GM12878 (cell line): ENCODE measurements around the gene GGACT. TPM values are rescaled to one million over a fixed set of nuclear protein-coding genes. Genes with fewer than 3 reads are reported as not detected.

Experiments
- ATAC-seq: fragments of 200-7000 bp; cut with Tn5 transposase; 3 replicates; pipeline ENCODE4 v1.9.1; 2020; ENCODE audit warnings: mild to moderate bottlenecking, moderate library complexity
- BruUV-seq: library from RNA; stranded (reverse); fragments of 400-500 nt; replicated peaks from 2 replicates; lab custom pipeline; 2021; lab: Mats Ljungman, UMichigan
- CTCF ChIA-PET: fragments of 300-600 bp; sonication (Branson Sonifier 250); formaldehyde crosslinking; extraction: SDS; loops from one replicate; lab custom pipeline; 2021; ENCODE audit warnings: inconsistent platforms; lab: Yijun Ruan, JAX
- POLR2A ChIA-PET: fragments of 350-600 bp; formaldehyde crosslinking; extraction: SDS; loops from one replicate; lab custom pipeline; 2021; ENCODE audit warnings: inconsistent platforms; lab: Charles Lee
- RAD21 ChIA-PET: fragments of 300-600 bp; sonication (Branson Sonifier 250); formaldehyde crosslinking; loops from one replicate; lab custom pipeline; 2023; ENCODE audit warnings: antibody characterized with exemption; ENCODE audit not compliant: unreplicated experiment; lab: Charles Lee
- SMC1A ChIA-PET: fragments of 300-600 bp; sonication (Branson Sonifier 250); formaldehyde crosslinking; loops from one replicate; lab custom pipeline; 2023; ENCODE audit not compliant: unreplicated experiment, uncharacterized antibody; lab: Charles Lee
- DNase-seq: peaks from one replicate; pipeline ENCODE4 v3.0.0-alpha.2; 2011; ENCODE audit warnings: low read depth, low spot score
- FAIRE-seq: peaks from 3 replicates; lab custom pipeline; 2011; peaks lifted over from hg19 to GRCh38; lab: Jason Lieb, UNC
- H2AFZ ChIP-seq: 2 replicates; pipeline ENCODE4 v1.6.0; 2011; ENCODE audit warnings: low read depth, low read length, control low read depth; ENCODE audit not compliant: control insufficient read depth
- H3K27ac ChIP-seq: 2 replicates; pipeline ENCODE4 v1.5.1; 2011; ENCODE audit warnings: control low read depth; ENCODE audit not compliant: control insufficient read depth, insufficient read depth
- H3K27me3 ChIP-seq, 2 experiments: replicated peaks in 1 of 2; 2 replicates each; pipeline versions ENCODE4 v1.6.0 to v1.6.1; 2011; ENCODE audit warnings: low read length in 1 of 2; ENCODE audit not compliant: control insufficient read depth in 2 of 2, insufficient read depth in 2 of 2
- H3K36me3 ChIP-seq, 2 experiments: 2 replicates each; pipeline ENCODE4 v1.5.1; 2011; ENCODE audit warnings: low read length in 1 of 2; ENCODE audit not compliant: control insufficient read depth in 2 of 2, insufficient read depth in 2 of 2
- H3K4me1 ChIP-seq: 2 replicates; pipeline ENCODE4 v1.6.1; 2011; ENCODE audit warnings: mild to moderate bottlenecking, low read length, moderate library complexity, mixed read lengths; ENCODE audit not compliant: control insufficient read depth, insufficient read depth
- H3K4me2 ChIP-seq: 2 replicates; pipeline ENCODE4 v1.6.0; 2011; ENCODE audit warnings: control low read depth; ENCODE audit not compliant: control insufficient read depth, insufficient read depth
- H3K4me3 ChIP-seq: fragments of 200-600 bp; sonication (generic); 2 replicates; pipeline ENCODE4 v1.5.1; 2016
- H3K79me2 ChIP-seq: 2 replicates; pipeline ENCODE4 v1.6.0; 2011; ENCODE audit warnings: low read length; ENCODE audit not compliant: control insufficient read depth, insufficient read depth
- H3K9ac ChIP-seq: 2 replicates; pipeline ENCODE4 v1.8.0; 2011; ENCODE audit warnings: low read length, control low read depth, mixed read lengths; ENCODE audit not compliant: control insufficient read depth, insufficient read depth
- H3K9me3 ChIP-seq: replicated peaks from 3 replicates; pipeline ENCODE4 v1.5.1; 2011; ENCODE audit warnings: mild to moderate bottlenecking, low read length; ENCODE audit not compliant: control insufficient read depth, insufficient read depth
- H4K20me1 ChIP-seq: 2 replicates; pipeline ENCODE4 v1.6.0; 2011; ENCODE audit not compliant: control insufficient read depth, insufficient read depth
- CBX5 ChIP-seq: sonication (generic); IDR thresholded peaks from 2 replicates; pipeline ENCODE4 v1.6.1; 2016; ENCODE audit warnings: low read depth, moderate library complexity, mild to moderate bottlenecking, inconsistent platforms
- SUZ12 ChIP-seq: fragments of 200-600 bp; sonication (generic); IDR thresholded peaks from one replicate; pipeline ENCODE4 v1.6.1; 2018; ENCODE audit warnings: antibody characterized with exemption, mild to moderate bottlenecking; ENCODE audit not compliant: unreplicated experiment
- WGBS: methylation state at CpG from one replicate; pipeline ENCODE4 v1.1.6; 2016; ENCODE audit warnings: low lambda C conversion rate; ENCODE audit not compliant: insufficient replicate concordance, insufficient coverage; ENCODE audit errors: missing lambda C conversion rate; 5-methylcytosine and 5-hydroxymethylcytosine counted together
- in situ Hi-C: fragments of 300-500 bp; cut with MboI; formaldehyde crosslinking; loops from 9 replicates; pipeline ENCODE4 v1.14.3; 2018; ENCODE audit warnings: mixed read lengths
- intact Hi-C: fragments of 100-400 bp; cut with micrococcal nuclease; formaldehyde crosslinking; loops from one replicate; pipeline ENCODE4 v1.14.2; 2022; ENCODE audit not compliant: unreplicated experiment
- polyA plus RNA-seq, 11 experiments: library from polyadenylated mRNA; depleted of rRNA in 4 of 11; unstranded in 6 of 11; stranded (reverse) in 5 of 11; fragments of >200 nt; fragmentation: Nextera tagmentation in 4 of 11; fragmentation: Illumina TruSeq in 1 of 11; extraction: Ambion mirVana in 4 of 11; extraction: Trizol in 1 of 11; gene quantifications; 1 replicate in 1 of 11; 2 replicates in 10 of 11; pipeline versions ENCODE4 v1.2.1 to v1.2.3, GENCODE V29; 2011 to 2016; ENCODE audit warnings: inconsistent platforms in 2 of 11, missing spikeins in 2 of 11, low read depth in 1 of 11
- total RNA-seq, 4 experiments: library from RNA; depleted of rRNA in 3 of 4; stranded (reverse); fragments of >200 nt in 3 of 4; fragmentation: Illumina TruSeq in 1 of 4; extraction: Trizol in 1 of 4; gene quantifications; 2 replicates each; pipeline versions ENCODE4 v1.2.1 to v1.2.3, GENCODE V29; 2013 to 2021
- TF ChIP-seq, protein P1 (sequence below): fragments of 450-650 bp; IDR thresholded peaks from 2 replicates; pipeline ENCODE4 v1.6.1; 2016; ENCODE audit warnings: mild to moderate bottlenecking
- TF ChIP-seq, protein P2 (sequence below): IDR thresholded peaks from 2 replicates; pipeline ENCODE4 v1.6.1; 2011; ENCODE audit warnings: borderline replicate concordance, low read depth, mild to moderate bottlenecking, moderate library complexity, low read length; ENCODE audit not compliant: insufficient read depth, poor library complexity, severe bottlenecking
- TF ChIP-seq, protein P3 (sequence below): IDR thresholded peaks from 2 replicates; pipeline ENCODE4 v1.6.1; 2012; ENCODE audit warnings: low read length, inconsistent platforms

GGACT gene
- total and polyA plus RNA-seq, 10 of the 15 experiments (the other 5 are each of a cell fraction or from before 2014, with no cell fraction given): 0.61 to 8.8 (median 4.2) TPM

- Histone ChIP-seq H3K4me3 (no peak overlapping the region), H3K9ac (no peak overlapping the region), H3K36me3 (peaks cover 0 to 2% of the 10 kb centered on the region in 2 experiments; a peak in 1 of 4 replicates), H3K9me3 (no peaks in the 10 kb centered on the region), H3K79me2 (no peaks in the 10 kb centered on the region), H3K27ac (no peak overlapping the region), H3K4me1 (peaks cover 4% of the 10 kb centered on the region; the same call in 1 of the 2 replicates), H3K4me2 (no peak overlapping the region), H3K27me3 (no peaks in the 10 kb centered on the region), H4K20me1 (no peaks in the 10 kb centered on the region), H2AFZ (no peak overlapping the region)
- ChIA-PET POLR2A (no interaction called here), RAD21 (no interaction called here), SMC1A (no interaction called here), CTCF (no interaction called here)
- no TSS peak for BruUV-seq
- no peak for ATAC-seq
- TF ChIP-seq, protein P1, sequence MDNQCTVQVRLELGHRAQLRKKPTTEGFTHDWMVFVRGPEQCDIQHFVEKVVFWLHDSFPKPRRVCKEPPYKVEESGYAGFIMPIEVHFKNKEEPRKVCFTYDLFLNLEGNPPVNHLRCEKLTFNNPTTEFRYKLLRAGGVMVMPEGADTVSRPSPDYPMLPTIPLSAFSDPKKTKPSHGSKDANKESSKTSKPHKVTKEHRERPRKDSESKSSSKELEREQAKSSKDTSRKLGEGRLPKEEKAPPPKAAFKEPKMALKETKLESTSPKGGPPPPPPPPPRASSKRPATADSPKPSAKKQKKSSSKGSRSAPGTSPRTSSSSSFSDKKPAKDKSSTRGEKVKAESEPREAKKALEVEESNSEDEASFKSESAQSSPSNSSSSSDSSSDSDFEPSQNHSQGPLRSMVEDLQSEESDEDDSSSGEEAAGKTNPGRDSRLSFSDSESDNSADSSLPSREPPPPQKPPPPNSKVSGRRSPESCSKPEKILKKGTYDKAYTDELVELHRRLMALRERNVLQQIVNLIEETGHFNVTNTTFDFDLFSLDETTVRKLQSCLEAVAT: no peak
- TF ChIP-seq, protein P2, sequence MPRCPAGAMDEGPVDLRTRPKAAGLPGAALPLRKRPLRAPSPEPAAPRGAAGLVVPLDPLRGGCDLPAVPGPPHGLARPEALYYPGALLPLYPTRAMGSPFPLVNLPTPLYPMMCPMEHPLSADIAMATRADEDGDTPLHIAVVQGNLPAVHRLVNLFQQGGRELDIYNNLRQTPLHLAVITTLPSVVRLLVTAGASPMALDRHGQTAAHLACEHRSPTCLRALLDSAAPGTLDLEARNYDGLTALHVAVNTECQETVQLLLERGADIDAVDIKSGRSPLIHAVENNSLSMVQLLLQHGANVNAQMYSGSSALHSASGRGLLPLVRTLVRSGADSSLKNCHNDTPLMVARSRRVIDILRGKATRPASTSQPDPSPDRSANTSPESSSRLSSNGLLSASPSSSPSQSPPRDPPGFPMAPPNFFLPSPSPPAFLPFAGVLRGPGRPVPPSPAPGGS: no peak
- TF ChIP-seq SUZ12 (no peak), CBX5 (no peak)
- TF ChIP-seq, protein P3, sequence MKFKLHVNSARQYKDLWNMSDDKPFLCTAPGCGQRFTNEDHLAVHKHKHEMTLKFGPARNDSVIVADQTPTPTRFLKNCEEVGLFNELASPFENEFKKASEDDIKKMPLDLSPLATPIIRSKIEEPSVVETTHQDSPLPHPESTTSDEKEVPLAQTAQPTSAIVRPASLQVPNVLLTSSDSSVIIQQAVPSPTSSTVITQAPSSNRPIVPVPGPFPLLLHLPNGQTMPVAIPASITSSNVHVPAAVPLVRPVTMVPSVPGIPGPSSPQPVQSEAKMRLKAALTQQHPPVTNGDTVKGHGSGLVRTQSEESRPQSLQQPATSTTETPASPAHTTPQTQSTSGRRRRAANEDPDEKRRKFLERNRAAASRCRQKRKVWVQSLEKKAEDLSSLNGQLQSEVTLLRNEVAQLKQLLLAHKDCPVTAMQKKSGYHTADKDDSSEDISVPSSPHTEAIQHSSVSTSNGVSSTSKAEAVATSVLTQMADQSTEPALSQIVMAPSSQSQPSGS: no peak
- in situ Hi-C loops (no loop called here), intact Hi-C loops (no loop called here)
- 64% methylated on average over 19 of the region's 19 CpGs for WGBS
- no peak for DNase-seq
- no peak for FAIRE-seq
Measured at GRCh38 chr13:100521851-100522617, 66.6 kb downstream of the GGACT start.
